ENCODE results near the gene REEP3.

REEP3 gene

GRCh38 chr10:63636812-63637211 is 115.6 kb downstream of the REEP3 start:
- no peak for TF ChIP-seq EZH2phosphoT487 (IDR thresholded peaks at IDR 0.05; ENCODE audit: low read length)
- TF ChIP-seq CTCF (IDR thresholded peaks at IDR 0.05; ENCODE audit: low read length) = no peak
- no peak for TF ChIP-seq EZH2 (optimal IDR thresholded peaks at IDR 0.05; ENCODE audit: low read depth, low read length)
- Histone ChIP-seq H3K79me2 (ENCODE audit: low read length) (no peaks in the 10 kb centered on the region), H3F3A (ENCODE audit: insufficient read depth, low read length) (no peaks in the 10 kb centered on the region), H3K4me3 (ENCODE audit: low read length) (no peak overlapping the region), H3K9ac (ENCODE audit: low read length) (no peak overlapping the region), H3K36me3 (replicated peaks; ENCODE audit: insufficient read depth, low read length) (no peaks in the 10 kb centered on the region), H3K27me3 (replicated peaks; ENCODE audit: insufficient read depth, low read length) (no peaks in the 10 kb centered on the region; the same call in 1 of the 2 replicates), H3K9me2 (replicated peaks; ENCODE audit: insufficient read depth, low read length) (no peaks in the 10 kb centered on the region), H4K20me1 (ENCODE audit: insufficient read depth, low read length) (no peaks in the 10 kb centered on the region), H3K9me3 (replicated peaks; ENCODE audit: insufficient read depth, low read length) (no peaks in the 10 kb centered on the region), H3K4me2 (ENCODE audit: low read depth, low read length) (no peak overlapping the region), H2AFZ (ENCODE audit: low read length) (no peak overlapping the region), H3K4me1 (ENCODE audit: low read length) (no peaks in the 10 kb centered on the region), H3K27ac (ENCODE audit: low read length) (no peak overlapping the region)
- no peak for DNase-seq

- Histone ChIP-seq H3K27ac (ENCODE audit: low read length) (no peak overlapping the region), H3K4me3 (ENCODE audit: low read length) (no peak overlapping the region), H3F3A (ENCODE audit: insufficient read depth, low read length) (no peaks in the 10 kb centered on the region), H4K20me1 (ENCODE audit: insufficient read depth, low read length) (no peaks in the 10 kb centered on the region), H3K4me2 (ENCODE audit: low read depth, low read length) (no peak overlapping the region), H3K79me2 (ENCODE audit: low read length) (no peaks in the 10 kb centered on the region), H3K9me3 (replicated peaks; ENCODE audit: insufficient read depth, low read length) (no peaks in the 10 kb centered on the region), H3K36me3 (replicated peaks; ENCODE audit: insufficient read depth, low read length) (no peaks in the 10 kb centered on the region), H3K9ac (ENCODE audit: low read length) (no peak overlapping the region), H3K9me2 (replicated peaks; ENCODE audit: insufficient read depth, low read length) (no peaks in the 10 kb centered on the region), H3K27me3 (replicated peaks; ENCODE audit: insufficient read depth, low read length) (no peaks in the 10 kb centered on the region), H3K4me1 (ENCODE audit: low read length) (no peaks in the 10 kb centered on the region), H2AFZ (ENCODE audit: low read length) (no peak overlapping the region)
- TF ChIP-seq EZH2phosphoT487 (IDR thresholded peaks at IDR 0.05; ENCODE audit: low read length) = no peak
- DNase-seq = no peak
Observed at GRCh38 chr10:63637901-63638327, 116.7 kb downstream of the REEP3 start.

GRCh38 chr10:63641366-63641765 is 120.2 kb downstream of the REEP3 start:
- Histone ChIP-seq H4K20me1 (ENCODE audit: insufficient read depth, low read length) (no peaks in the 10 kb centered on the region), H3K9ac (ENCODE audit: low read length) (no peak overlapping the region), H3K79me2 (ENCODE audit: low read length) (no peaks in the 10 kb centered on the region), H3K9me3 (replicated peaks; ENCODE audit: insufficient read depth, low read length) (no peaks in the 10 kb centered on the region), H3K36me3 (replicated peaks; ENCODE audit: insufficient read depth, low read length) (no peaks in the 10 kb centered on the region), H3K27me3 (replicated peaks; ENCODE audit: insufficient read depth, low read length) (no peaks in the 10 kb centered on the region), H3F3A (ENCODE audit: insufficient read depth, low read length) (no peaks in the 10 kb centered on the region), H3K27ac (ENCODE audit: low read length) (no peak overlapping the region), H2AFZ (ENCODE audit: low read length) (no peak overlapping the region), H3K9me2 (replicated peaks; ENCODE audit: insufficient read depth, low read length) (no peaks in the 10 kb centered on the region), H3K4me3 (ENCODE audit: low read length) (no peak overlapping the region), H3K4me1 (ENCODE audit: low read length) (no peaks in the 10 kb centered on the region), H3K4me2 (ENCODE audit: low read depth, low read length) (no peak overlapping the region)
- no peak for DNase-seq
- TF ChIP-seq EZH2phosphoT487 (IDR thresholded peaks at IDR 0.05; ENCODE audit: low read length) (no peak), EZH2 (optimal IDR thresholded peaks at IDR 0.05; ENCODE audit: low read depth, low read length) (no peak)

GRCh38 chr10:63641799-63642198 is 120.6 kb downstream of the REEP3 start:
- Histone ChIP-seq H2AFZ (ENCODE audit: low read length) (no peak overlapping the region), H3K27ac (ENCODE audit: low read length) (no peak overlapping the region)

GRCh38 chr10:63642808-63643207 is 121.6 kb downstream of the REEP3 start:
- Histone ChIP-seq H3K27me3 (replicated peaks; ENCODE audit: insufficient read depth, low read length) (no peaks in the 10 kb centered on the region), H3K9me3 (replicated peaks; ENCODE audit: insufficient read depth, low read length) (no peaks in the 10 kb centered on the region), H4K20me1 (ENCODE audit: insufficient read depth, low read length) (no peaks in the 10 kb centered on the region), H3K4me1 (ENCODE audit: low read length) (no peaks in the 10 kb centered on the region), H3K79me2 (ENCODE audit: low read length) (no peaks in the 10 kb centered on the region), H2AFZ (ENCODE audit: low read length) (no peak overlapping the region), H3K4me2 (ENCODE audit: low read depth, low read length) (no peak overlapping the region), H3K9ac (ENCODE audit: low read length) (no peak overlapping the region), H3K4me3 (ENCODE audit: low read length) (no peak overlapping the region), H3F3A (ENCODE audit: insufficient read depth, low read length) (no peaks in the 10 kb centered on the region), H3K9me2 (replicated peaks; ENCODE audit: insufficient read depth, low read length) (no peaks in the 10 kb centered on the region), H3K27ac (ENCODE audit: low read length) (no peak overlapping the region), H3K36me3 (replicated peaks; ENCODE audit: insufficient read depth, low read length) (no peaks in the 10 kb centered on the region)
- no peak for DNase-seq
- TF ChIP-seq CTCF (IDR thresholded peaks at IDR 0.05; ENCODE audit: low read length) (no peak), EZH2phosphoT487 (IDR thresholded peaks at IDR 0.05; ENCODE audit: low read length) (no peak), EZH2 (optimal IDR thresholded peaks at IDR 0.05; ENCODE audit: low read depth, low read length) (no peak)

More at GRCh38 chr10:63641799-63642198, 120.6 kb downstream of the REEP3 start:
- H3K79me2 ChIP-seq (ENCODE audit: low read length) = no peaks in the 10 kb centered on the region
- no peak overlapping the region for H3K9ac ChIP-seq (ENCODE audit: low read length)
- H3K27me3 ChIP-seq (replicated peaks; ENCODE audit: insufficient read depth, low read length) = no peaks in the 10 kb centered on the region
- H3K4me3 ChIP-seq (ENCODE audit: low read length) = no peak overlapping the region
- H3K36me3 ChIP-seq (replicated peaks; ENCODE audit: insufficient read depth, low read length) = no peaks in the 10 kb centered on the region
- DNase-seq = no peak
- TF ChIP-seq EZH2phosphoT487 (IDR thresholded peaks at IDR 0.05; ENCODE audit: low read length) = no peak
- H3K9me3 ChIP-seq (replicated peaks; ENCODE audit: insufficient read depth, low read length) = no peaks in the 10 kb centered on the region
- no peak overlapping the region for H3K4me2 ChIP-seq (ENCODE audit: low read depth, low read length)
- no peaks in the 10 kb centered on the region for H3K4me1 ChIP-seq (ENCODE audit: low read length)
- H3F3A ChIP-seq (ENCODE audit: insufficient read depth, low read length) = no peaks in the 10 kb centered on the region
- H3K9me2 ChIP-seq (replicated peaks; ENCODE audit: insufficient read depth, low read length) = no peaks in the 10 kb centered on the region
- no peaks in the 10 kb centered on the region for H4K20me1 ChIP-seq (ENCODE audit: insufficient read depth, low read length)

Measured in MM.1S (cell line).